Measurements from ENCODE around the gene JPH4. TPM values are rescaled to one million over a fixed set of nuclear protein-coding genes. Genes with fewer than 3 reads are reported as not detected.

The JPH4 gene
- total RNA-seq, 4 donors from 2014 or later = 0.27 to 0.48 TPM; not detected in 2

- Histone ChIP-seq H3K4me3 (no peak overlapping the region), H3K4me1 (peaks cover 12 to 28% (median 16%) of the 10 kb centered on the region in 4 donors), H3K36me3 (peaks cover 0 to 11% (median 0%) of the 10 kb centered on the region in 4 donors), H3K27me3 (no peaks in the 10 kb centered on the region), H3K9me3 (no peaks in the 10 kb centered on the region), H3K27ac (no peak overlapping the region)
- intact Hi-C loops (cut with DNase I; ENCODE audit: low total_unique reads) (no loop called here), in situ Hi-C loops (cut with MboI; ENCODE audit: low pct_ligation_motif_present in 1 of 4, low pct_unique_long_range_greater_than_20kb in 1 of 4, low sequenced_read_pairs in 3 of 4) (loop anchor here in 3 of 4 donors (5.0 to 25.0 kb wide), 3 partner anchors 81 to 221 kb away; no protein-coding TSS in a partner anchor)
- no peak for TF ChIP-seq POLR2AphosphoS5 (IDR thresholded peaks at IDR 0.05)
- TF ChIP-seq POLR2A (IDR thresholded peaks at IDR 0.05) = no peak
- no peak for TF ChIP-seq EP300 (IDR thresholded peaks at IDR 0.05; ENCODE audit: low read depth)
- TF ChIP-seq, protein P1, sequence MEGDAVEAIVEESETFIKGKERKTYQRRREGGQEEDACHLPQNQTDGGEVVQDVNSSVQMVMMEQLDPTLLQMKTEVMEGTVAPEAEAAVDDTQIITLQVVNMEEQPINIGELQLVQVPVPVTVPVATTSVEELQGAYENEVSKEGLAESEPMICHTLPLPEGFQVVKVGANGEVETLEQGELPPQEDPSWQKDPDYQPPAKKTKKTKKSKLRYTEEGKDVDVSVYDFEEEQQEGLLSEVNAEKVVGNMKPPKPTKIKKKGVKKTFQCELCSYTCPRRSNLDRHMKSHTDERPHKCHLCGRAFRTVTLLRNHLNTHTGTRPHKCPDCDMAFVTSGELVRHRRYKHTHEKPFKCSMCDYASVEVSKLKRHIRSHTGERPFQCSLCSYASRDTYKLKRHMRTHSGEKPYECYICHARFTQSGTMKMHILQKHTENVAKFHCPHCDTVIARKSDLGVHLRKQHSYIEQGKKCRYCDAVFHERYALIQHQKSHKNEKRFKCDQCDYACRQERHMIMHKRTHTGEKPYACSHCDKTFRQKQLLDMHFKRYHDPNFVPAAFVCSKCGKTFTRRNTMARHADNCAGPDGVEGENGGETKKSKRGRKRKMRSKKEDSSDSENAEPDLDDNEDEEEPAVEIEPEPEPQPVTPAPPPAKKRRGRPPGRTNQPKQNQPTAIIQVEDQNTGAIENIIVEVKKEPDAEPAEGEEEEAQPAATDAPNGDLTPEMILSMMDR (IDR thresholded peaks at IDR 0.05) = no peak
- DNase-seq = no peak
- 83 to 95% methylated on average over 1 of the region's 1 CpG for WGBS, 2 donors (ENCODE audit: low coverage in 1 of 2)
Measured at GRCh38 chr14:23557946-23558345, 20.6 kb downstream of the JPH4 start.

DNA sequence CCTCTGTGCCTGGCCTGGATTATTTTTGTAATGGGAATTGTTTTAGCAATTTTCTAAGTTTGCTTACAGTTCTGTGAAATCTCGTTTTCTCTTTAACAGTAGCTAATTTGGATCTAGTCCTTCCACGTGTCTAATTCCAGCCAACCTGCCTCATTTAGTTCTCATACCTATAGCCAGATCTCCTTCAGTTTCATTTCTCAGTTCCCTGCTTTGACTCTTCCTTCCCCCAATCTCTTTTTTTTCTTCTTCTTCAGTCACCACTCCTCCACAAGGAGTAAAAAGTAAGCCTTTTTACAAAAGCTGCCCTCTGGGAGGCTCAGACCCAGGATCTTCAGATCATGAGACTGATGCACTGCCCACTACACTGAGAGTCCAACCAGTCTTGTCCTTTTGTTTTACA is 21.1 kb downstream of the JPH4 start:
- 19 to 23% methylated on average over 2 of the region's 2 CpGs for WGBS, 2 donors (ENCODE audit: low coverage in 1 of 2)
- H3K27me3 ChIP-seq = no peaks in the 10 kb centered on the region
- intact Hi-C loops (cut with DNase I; ENCODE audit: low total_unique reads) (no loop called here), in situ Hi-C loops (cut with MboI; ENCODE audit: low pct_ligation_motif_present in 1 of 4, low pct_unique_long_range_greater_than_20kb in 1 of 4, low sequenced_read_pairs in 3 of 4) (loop anchor here in 3 of 4 donors (5.0 to 25.0 kb wide), 3 partner anchors 80 to 220 kb away; no protein-coding TSS in a partner anchor)
- DNase-seq = no peak
- H3K36me3 ChIP-seq = peaks cover 0 to 11% (median 0%) of the 10 kb centered on the region in 4 donors
- H3K4me3 ChIP-seq = no peak overlapping the region
- TF ChIP-seq POLR2AphosphoS5 (IDR thresholded peaks at IDR 0.05) (no peak), POLR2A (IDR thresholded peaks at IDR 0.05) (no peak)
- TF ChIP-seq, protein P1 (IDR thresholded peaks at IDR 0.05) = no peak
- no peaks in the 10 kb centered on the region for H3K9me3 ChIP-seq
- peaks cover 12 to 28% (median 16%) of the 10 kb centered on the region in 4 donors for H3K4me1 ChIP-seq
- peak overlapping the region in 1 of 4 donors; percentile 92 for H3K27ac ChIP-seq

DNA sequence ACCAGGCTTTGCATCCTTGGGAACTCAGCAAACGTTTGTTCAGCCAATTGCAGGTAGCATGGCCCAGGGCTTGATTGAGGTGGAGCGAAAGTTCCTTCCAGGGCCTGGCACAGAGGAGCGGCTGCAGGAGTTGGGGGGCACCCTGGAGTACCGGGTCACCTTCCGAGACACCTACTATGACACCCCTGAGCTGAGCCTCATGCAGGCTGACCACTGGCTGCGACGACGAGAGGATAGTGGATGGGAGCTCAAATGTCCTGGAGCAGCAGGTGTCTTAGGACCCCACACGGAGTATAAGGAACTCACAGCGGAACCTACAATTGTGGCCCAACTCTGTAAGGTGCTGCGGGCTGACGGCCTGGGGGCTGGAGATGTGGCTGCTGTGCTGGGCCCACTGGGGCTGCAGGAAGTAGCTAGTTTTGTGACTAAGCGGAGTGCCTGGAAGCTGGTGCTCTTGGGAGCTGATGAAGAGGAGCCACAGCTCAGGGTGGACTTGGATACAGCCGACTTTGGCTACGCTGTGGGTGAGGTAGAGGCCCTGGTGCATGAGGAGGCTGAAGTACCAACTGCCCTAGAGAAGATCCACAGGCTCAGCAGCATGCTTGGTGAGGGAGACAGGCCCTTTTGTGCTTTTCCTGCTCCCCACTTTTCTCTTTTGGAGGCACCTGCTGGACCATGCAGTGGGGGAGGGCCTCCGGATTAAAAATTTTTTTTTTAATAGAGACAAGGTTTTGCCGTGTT is 21.7 kb downstream of the JPH4 start:
- Histone ChIP-seq H3K36me3 (peaks cover 0 to 11% (median 0%) of the 10 kb centered on the region in 4 donors), H3K27me3 (no peaks in the 10 kb centered on the region), H3K9me3 (no peaks in the 10 kb centered on the region), H3K4me3 (peak overlapping the region; percentile 60 to 93 (median 86)), H3K27ac (peak overlapping the region; percentile 92 to 95 (median 94)), H3K4me1 (peaks cover 13 to 30% (median 17%) of the 10 kb centered on the region in 4 donors)
- intact Hi-C loops (cut with DNase I; ENCODE audit: low total_unique reads) = no loop called here
- WGBS, 2 donors (ENCODE audit: low coverage in 1 of 2) = 0 to 30% methylated on average over 2 to 17 of the region's 17 CpGs
- DNase-seq = no peak
- in situ Hi-C loops (cut with MboI; ENCODE audit: low pct_ligation_motif_present in 1 of 4, low pct_unique_long_range_greater_than_20kb in 1 of 4, low sequenced_read_pairs in 3 of 4) = loop anchor here in 3 of 4 donors (5.0 to 25.0 kb wide), 3 partner anchors 80 to 220 kb away; no protein-coding TSS in a partner anchor
- no peak for TF ChIP-seq EP300 (IDR thresholded peaks at IDR 0.05; ENCODE audit: low read depth)
- no peak for TF ChIP-seq POLR2AphosphoS5 (IDR thresholded peaks at IDR 0.05)
- TF ChIP-seq, protein P1 (IDR thresholded peaks at IDR 0.05) = no peak

DNA sequence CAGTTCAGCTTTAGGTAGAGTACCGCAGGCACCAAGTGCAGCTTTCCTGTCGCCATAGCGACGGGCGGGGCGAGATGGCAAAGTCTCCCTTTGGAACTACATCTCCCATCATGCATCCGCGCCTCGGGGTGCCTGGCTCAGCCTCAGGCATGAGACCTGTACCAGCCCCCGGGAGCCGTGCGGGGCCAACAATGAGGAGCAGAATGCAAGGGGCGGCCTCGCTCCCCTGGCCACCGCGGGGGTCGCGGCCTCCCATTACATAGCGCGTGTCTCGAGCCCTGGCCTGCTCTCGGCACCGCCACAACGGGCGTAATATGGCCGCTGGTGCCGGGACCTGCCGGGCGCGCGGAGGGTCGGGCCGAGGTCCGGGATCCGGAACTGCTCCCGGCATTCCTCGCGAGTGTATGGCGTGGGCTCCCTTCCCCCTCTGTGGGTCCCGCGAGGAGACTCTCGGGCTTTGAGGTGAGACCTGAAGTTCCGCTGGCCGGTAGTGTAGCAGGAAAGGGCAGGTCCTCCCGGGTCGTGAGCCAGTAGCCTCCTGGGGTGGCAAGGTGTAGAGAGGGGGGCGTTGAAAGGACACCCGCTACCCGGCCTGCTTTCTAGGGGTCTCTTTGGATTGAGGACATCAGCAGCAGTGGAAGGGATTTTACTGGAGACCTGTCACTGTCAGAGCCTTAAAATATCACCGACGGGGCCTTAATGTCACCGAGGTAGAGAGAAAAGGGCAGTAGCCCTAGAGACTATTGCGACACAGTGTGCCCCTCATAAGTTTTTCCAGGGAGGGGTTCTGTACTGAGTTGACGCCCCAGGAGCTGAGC is 22.5 kb downstream of the JPH4 start, which contains the start of gene THTPA:
Gene THTPA (plus strand): TSS at position 390 of the 818 bp plus-strand sequence. CDS start 487 bp downstream, outside the sequence.
- Histone ChIP-seq H3K9me3 (no peaks in the 10 kb centered on the region), H3K36me3 (peaks cover 0 to 4% (median 0%) of the 10 kb centered on the region in 4 donors), H3K4me1 (peaks cover 15 to 33% (median 20%) of the 10 kb centered on the region in 4 donors), H3K27me3 (no peaks in the 10 kb centered on the region), H3K4me3 (peak within 1 kb of the TSS; percentile 60 to 93 (median 86)), H3K27ac (peak within 1 kb of the TSS; percentile 92 to 95 (median 94))
- peak; percentile 94 for DNase-seq
- TF ChIP-seq POLR2AphosphoS5 (IDR thresholded peaks at IDR 0.05) (peak; percentile 44 to 76 (median 61)), POLR2A (IDR thresholded peaks at IDR 0.05) (peak; percentile 50), EP300 (IDR thresholded peaks at IDR 0.05; ENCODE audit: low read depth) (no peak)
- TF ChIP-seq, protein P1 (IDR thresholded peaks at IDR 0.05) = peak in 1 of 5 experiments; percentile 11
- WGBS, 2 donors (ENCODE audit: low coverage in 1 of 2) = 1% methylated on average over 34 of the region's 54 CpGs; no CpG with 5 or more reads in 1 of the 2 donors
- in situ Hi-C loops (cut with MboI; ENCODE audit: low pct_ligation_motif_present in 1 of 4, low pct_unique_long_range_greater_than_20kb in 1 of 4, low sequenced_read_pairs in 3 of 4) (loop anchor here in 3 of 4 donors (5.0 to 25.0 kb wide), 3 partner anchors 79 to 219 kb away; no protein-coding TSS in a partner anchor), intact Hi-C loops (cut with DNase I; ENCODE audit: low total_unique reads) (no loop called here)

Data from transverse colon (tissue), 4 donors.